SH-SY5Y (cell line): ENCODE measurements around the gene ORC6.

Experiments
- GATA2 ChIP-seq: IDR thresholded peaks from 2 replicates; pipeline ENCODE4 v1.6.1; 2011; ENCODE audit warnings: mild to moderate bottlenecking, low read depth, low read length
- GATA3 ChIP-seq: IDR thresholded peaks from 2 replicates; pipeline ENCODE4 v1.6.1; 2011; ENCODE audit warnings: low read depth, mild to moderate bottlenecking, low read length, moderate library complexity

The ORC6 gene

GRCh38 chr16:46733319-46733830 is 43.9 kb downstream of the ORC6 start:
- TF ChIP-seq GATA2 (no peak), GATA3 (no peak)

DNA sequence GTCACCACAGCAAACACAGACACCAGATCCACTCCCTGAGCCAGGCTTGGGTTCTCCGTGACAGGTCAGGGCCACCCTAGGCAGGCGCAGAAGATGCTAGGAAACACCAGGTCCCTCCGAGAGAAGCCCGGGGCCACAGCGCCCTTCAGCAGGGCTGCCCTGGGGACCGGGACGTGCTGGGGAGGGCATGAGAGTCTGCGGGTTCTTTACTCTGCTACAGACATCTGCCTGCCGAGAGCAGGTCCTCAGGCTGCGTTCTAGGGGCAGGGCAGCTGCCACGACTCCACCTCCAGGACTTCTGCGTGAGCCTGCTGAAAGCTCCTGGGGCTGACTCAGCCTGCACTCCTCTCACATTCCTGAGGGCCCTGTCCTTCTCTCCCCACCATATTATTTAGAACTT is 47.2 kb downstream of the ORC6 start:
- TF ChIP-seq GATA3 (no peak), GATA2 (no peak)

GRCh38 chr16:46737621-46738214 is 48.3 kb downstream of the ORC6 start:
- TF ChIP-seq GATA3 (no peak), GATA2 (no peak)

GRCh38 chr16:46739934-46740333 is 50.5 kb downstream of the ORC6 start:
- TF ChIP-seq GATA2 (no peak), GATA3 (no peak)

GRCh38 chr16:46743232-46743719 is 53.8 kb downstream of the ORC6 start:
- TF ChIP-seq GATA3 = no peak
- no peak for TF ChIP-seq GATA2

DNA sequence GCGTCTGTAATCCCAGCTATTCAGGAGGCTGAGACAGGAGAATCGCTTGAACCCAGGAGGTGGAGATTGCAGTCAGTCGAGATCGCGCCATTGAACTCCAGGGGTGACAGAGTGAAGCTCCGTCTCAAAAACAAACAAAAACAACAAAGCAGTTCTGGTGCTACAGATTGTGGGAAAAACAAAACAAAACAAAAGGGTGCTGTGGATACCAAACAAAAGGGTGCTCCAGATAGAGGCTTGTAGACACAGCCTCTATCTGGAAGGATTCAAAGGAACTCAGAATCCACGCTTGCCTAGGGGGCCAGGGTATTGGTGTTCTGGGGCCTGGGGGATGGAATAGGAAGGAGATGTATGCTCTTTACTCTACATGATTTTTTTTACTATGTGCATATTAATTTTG is 56.2 kb downstream of the ORC6 start:
- TF ChIP-seq GATA2 = no peak
- TF ChIP-seq GATA3 = no peak

DNA sequence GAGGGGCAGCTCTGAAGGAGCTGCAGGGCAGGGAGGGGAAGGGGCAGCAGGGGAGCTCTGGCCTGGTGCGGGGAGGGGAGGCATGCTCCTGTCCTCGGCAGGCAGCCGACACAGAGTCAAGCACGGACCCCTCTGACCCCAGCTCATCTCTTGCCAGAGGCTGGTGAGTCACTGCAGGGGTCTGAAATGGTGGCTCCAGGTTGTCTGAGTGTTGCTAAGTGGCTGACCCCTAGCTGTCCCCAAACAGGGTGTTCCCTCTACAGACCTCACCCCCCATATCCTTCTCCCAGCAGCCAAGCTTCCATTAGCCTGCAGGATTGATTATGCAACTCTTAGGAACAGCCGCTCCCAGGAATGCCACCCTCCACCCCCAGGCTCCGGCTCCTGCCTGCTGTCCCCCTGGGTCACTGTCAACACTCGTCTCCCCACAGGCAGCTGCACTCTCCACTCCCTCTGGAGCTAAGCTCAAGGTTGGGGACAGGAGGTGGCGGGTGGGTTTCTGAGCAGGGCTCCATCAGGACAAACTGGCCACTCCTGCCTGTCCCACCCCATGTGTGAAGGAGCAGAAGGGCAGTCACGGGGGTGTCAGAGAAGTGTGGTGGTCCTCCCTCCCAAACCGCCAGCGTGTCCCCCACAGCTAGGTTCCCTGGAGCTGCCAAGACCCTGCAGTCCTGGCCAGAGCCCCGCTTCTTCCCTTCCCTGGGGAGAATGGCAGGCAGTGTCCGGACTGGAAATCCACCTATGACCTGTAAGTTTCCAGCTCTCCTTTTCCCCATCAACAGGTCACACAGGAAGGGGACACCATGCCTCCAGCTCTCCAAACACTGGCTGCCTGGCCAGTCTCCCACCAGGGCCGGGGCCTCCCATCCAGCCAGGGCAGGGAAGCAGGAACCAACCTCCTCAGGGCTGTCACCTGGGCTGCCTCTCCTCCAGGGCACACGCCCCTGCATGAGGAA is 57.6 kb downstream of the ORC6 start:
- TF ChIP-seq GATA3 = no peak
- TF ChIP-seq GATA2 = no peak
